GM12878 (cell line): ENCODE data around the gene NR6A1. TPM values are rescaled to one million over a fixed set of nuclear protein-coding genes. Genes with fewer than 3 reads are reported as not detected.

Source experiments
- ATAC-seq: fragments of 200-7000 bp; cut with Tn5 transposase; 3 replicates; pipeline ENCODE4 v1.9.1; 2020; ENCODE audit warnings: mild to moderate bottlenecking, moderate library complexity
- BruUV-seq: library from RNA; stranded (reverse); fragments of 400-500 nt; replicated peaks from 2 replicates; lab custom pipeline; 2021; lab: Mats Ljungman, UMichigan
- CTCF ChIA-PET: fragments of 300-600 bp; sonication (Branson Sonifier 250); formaldehyde crosslinking; extraction: SDS; loops from one replicate; lab custom pipeline; 2021; ENCODE audit warnings: inconsistent platforms; lab: Yijun Ruan, JAX
- POLR2A ChIA-PET: fragments of 350-600 bp; formaldehyde crosslinking; extraction: SDS; loops from one replicate; lab custom pipeline; 2021; ENCODE audit warnings: inconsistent platforms; lab: Charles Lee
- RAD21 ChIA-PET: fragments of 300-600 bp; sonication (Branson Sonifier 250); formaldehyde crosslinking; loops from one replicate; lab custom pipeline; 2023; ENCODE audit warnings: antibody characterized with exemption; ENCODE audit not compliant: unreplicated experiment; lab: Charles Lee
- SMC1A ChIA-PET: fragments of 300-600 bp; sonication (Branson Sonifier 250); formaldehyde crosslinking; loops from one replicate; lab custom pipeline; 2023; ENCODE audit not compliant: unreplicated experiment, uncharacterized antibody; lab: Charles Lee
- DNase-seq: peaks from one replicate; pipeline ENCODE4 v3.0.0-alpha.2; 2011; ENCODE audit warnings: low read depth, low spot score
- FAIRE-seq: peaks from 3 replicates; lab custom pipeline; 2011; peaks lifted over from hg19 to GRCh38; lab: Jason Lieb, UNC
- H2AFZ ChIP-seq: 2 replicates; pipeline ENCODE4 v1.6.0; 2011; ENCODE audit warnings: low read depth, low read length, control low read depth; ENCODE audit not compliant: control insufficient read depth
- H3K27ac ChIP-seq: 2 replicates; pipeline ENCODE4 v1.5.1; 2011; ENCODE audit warnings: control low read depth; ENCODE audit not compliant: control insufficient read depth, insufficient read depth
- H3K27me3 ChIP-seq, 2 experiments: replicated peaks in 1 of 2; 2 replicates each; pipeline versions ENCODE4 v1.6.0 to v1.6.1; 2011; ENCODE audit warnings: low read length in 1 of 2; ENCODE audit not compliant: control insufficient read depth in 2 of 2, insufficient read depth in 2 of 2
- H3K36me3 ChIP-seq, 2 experiments: 2 replicates each; pipeline ENCODE4 v1.5.1; 2011; ENCODE audit warnings: low read length in 1 of 2; ENCODE audit not compliant: control insufficient read depth in 2 of 2, insufficient read depth in 2 of 2
- H3K4me1 ChIP-seq: 2 replicates; pipeline ENCODE4 v1.6.1; 2011; ENCODE audit warnings: mild to moderate bottlenecking, low read length, moderate library complexity, mixed read lengths; ENCODE audit not compliant: control insufficient read depth, insufficient read depth
- H3K4me2 ChIP-seq: 2 replicates; pipeline ENCODE4 v1.6.0; 2011; ENCODE audit warnings: control low read depth; ENCODE audit not compliant: control insufficient read depth, insufficient read depth
- H3K4me3 ChIP-seq: fragments of 200-600 bp; sonication (generic); 2 replicates; pipeline ENCODE4 v1.5.1; 2016
- H3K79me2 ChIP-seq: 2 replicates; pipeline ENCODE4 v1.6.0; 2011; ENCODE audit warnings: low read length; ENCODE audit not compliant: control insufficient read depth, insufficient read depth
- H3K9ac ChIP-seq: 2 replicates; pipeline ENCODE4 v1.8.0; 2011; ENCODE audit warnings: low read length, control low read depth, mixed read lengths; ENCODE audit not compliant: control insufficient read depth, insufficient read depth
- H3K9me3 ChIP-seq: replicated peaks from 3 replicates; pipeline ENCODE4 v1.5.1; 2011; ENCODE audit warnings: mild to moderate bottlenecking, low read length; ENCODE audit not compliant: control insufficient read depth, insufficient read depth
- H4K20me1 ChIP-seq: 2 replicates; pipeline ENCODE4 v1.6.0; 2011; ENCODE audit not compliant: control insufficient read depth, insufficient read depth
- ATF2 ChIP-seq: IDR thresholded peaks from 2 replicates; pipeline ENCODE4 v1.6.1; 2012; ENCODE audit warnings: low read length, inconsistent platforms
- HDGF ChIP-seq: fragments of 450-650 bp; IDR thresholded peaks from 2 replicates; pipeline ENCODE4 v1.6.1; 2016; ENCODE audit warnings: antibody characterized with exemption
- KLF5 ChIP-seq: fragments of 450-650 bp; IDR thresholded peaks from 2 replicates; pipeline ENCODE4 v1.6.1; 2014; ENCODE audit warnings: mild to moderate bottlenecking; ENCODE audit not compliant: partially characterized antibody
- NFXL1 ChIP-seq: fragments of 450-650 bp; IDR thresholded peaks from 2 replicates; pipeline ENCODE4 v1.6.1; 2017; ENCODE audit warnings: antibody characterized with exemption, mild to moderate bottlenecking, borderline replicate concordance
- NR2C2 ChIP-seq: IDR thresholded peaks from 2 replicates; pipeline ENCODE4 v1.6.1; 2011; ENCODE audit warnings: borderline replicate concordance, low read depth; ENCODE audit not compliant: control insufficient read depth, insufficient read length
- NRF1 ChIP-seq: conservative IDR thresholded peaks from 2 replicates; pipeline ENCODE4 v1.6.1; 2011; ENCODE audit warnings: mild to moderate bottlenecking, low read depth, low read length, improper control_type of control experiment
- PML ChIP-seq: IDR thresholded peaks from 2 replicates; pipeline ENCODE4 v1.6.1; 2012; ENCODE audit warnings: low read length, inconsistent platforms
- SPI1 ChIP-seq: IDR thresholded peaks from 2 replicates; pipeline ENCODE4 v1.6.1; 2011; ENCODE audit warnings: low read depth, mild to moderate bottlenecking, low read length, moderate library complexity, borderline replicate concordance; ENCODE audit not compliant: insufficient read depth
- TBL1XR1 ChIP-seq: IDR thresholded peaks from 2 replicates; pipeline ENCODE4 v1.6.1; 2012; ENCODE audit warnings: low read depth, low read length, improper control_type of control experiment
- WGBS: methylation state at CpG from one replicate; pipeline ENCODE4 v1.1.6; 2016; ENCODE audit warnings: low lambda C conversion rate; ENCODE audit not compliant: insufficient replicate concordance, insufficient coverage; ENCODE audit errors: missing lambda C conversion rate; 5-methylcytosine and 5-hydroxymethylcytosine counted together
- in situ Hi-C: fragments of 300-500 bp; cut with MboI; formaldehyde crosslinking; loops from 9 replicates; pipeline ENCODE4 v1.14.3; 2018; ENCODE audit warnings: mixed read lengths
- intact Hi-C: fragments of 100-400 bp; cut with micrococcal nuclease; formaldehyde crosslinking; loops from one replicate; pipeline ENCODE4 v1.14.2; 2022; ENCODE audit not compliant: unreplicated experiment
- polyA plus RNA-seq, 11 experiments: library from polyadenylated mRNA; depleted of rRNA in 4 of 11; unstranded in 6 of 11; stranded (reverse) in 5 of 11; fragments of >200 nt; fragmentation: Nextera tagmentation in 4 of 11; fragmentation: Illumina TruSeq in 1 of 11; extraction: Ambion mirVana in 4 of 11; extraction: Trizol in 1 of 11; gene quantifications; 1 replicate in 1 of 11; 2 replicates in 10 of 11; pipeline versions ENCODE4 v1.2.1 to v1.2.3, GENCODE V29; 2011 to 2016; ENCODE audit warnings: inconsistent platforms in 2 of 11, missing spikeins in 2 of 11, low read depth in 1 of 11
- total RNA-seq, 4 experiments: library from RNA; depleted of rRNA in 3 of 4; stranded (reverse); fragments of >200 nt in 3 of 4; fragmentation: Illumina TruSeq in 1 of 4; extraction: Trizol in 1 of 4; gene quantifications; 2 replicates each; pipeline versions ENCODE4 v1.2.1 to v1.2.3, GENCODE V29; 2013 to 2021
- TF ChIP-seq, protein P1 (sequence below): fragments of 150-350 bp; IDR thresholded peaks from 2 replicates; pipeline ENCODE4 v1.6.1; 2016; ENCODE audit warnings: low read depth, low read length

Gene NR6A1
- total and polyA plus RNA-seq, 10 of the 15 experiments (the other 5 are each of a cell fraction or from before 2014, with no cell fraction given): 1.2 to 9.2 (median 4.6) TPM

GRCh38 chr9:124485201-124485600 lies 285.9 kb downstream of the NR6A1 start:
- ChIA-PET SMC1A (no interaction called here), CTCF (no interaction called here), POLR2A (no interaction called here), RAD21 (interaction anchor here (0.7 kb wide), 1 partner anchor 113 kb away, joined by 4 read pairs; no protein-coding TSS in a partner anchor)
- in situ Hi-C loops: no loop called here
- no peaks in the 10 kb centered on the region for H3K4me1 ChIP-seq
- 47% methylated on average over 11 of the region's 13 CpGs for WGBS
- H3K36me3 ChIP-seq: no peaks in the 10 kb centered on the region
- ATAC-seq: no peak
- DNase-seq: no peak
- no peaks in the 10 kb centered on the region for H4K20me1 ChIP-seq
- H3K4me3 ChIP-seq: no peak overlapping the region
- no peak overlapping the region for H3K9ac ChIP-seq
- no peak overlapping the region for H2AFZ ChIP-seq
- no TSS peak for BruUV-seq
- H3K79me2 ChIP-seq: no peaks in the 10 kb centered on the region
- TF ChIP-seq, protein P1, sequence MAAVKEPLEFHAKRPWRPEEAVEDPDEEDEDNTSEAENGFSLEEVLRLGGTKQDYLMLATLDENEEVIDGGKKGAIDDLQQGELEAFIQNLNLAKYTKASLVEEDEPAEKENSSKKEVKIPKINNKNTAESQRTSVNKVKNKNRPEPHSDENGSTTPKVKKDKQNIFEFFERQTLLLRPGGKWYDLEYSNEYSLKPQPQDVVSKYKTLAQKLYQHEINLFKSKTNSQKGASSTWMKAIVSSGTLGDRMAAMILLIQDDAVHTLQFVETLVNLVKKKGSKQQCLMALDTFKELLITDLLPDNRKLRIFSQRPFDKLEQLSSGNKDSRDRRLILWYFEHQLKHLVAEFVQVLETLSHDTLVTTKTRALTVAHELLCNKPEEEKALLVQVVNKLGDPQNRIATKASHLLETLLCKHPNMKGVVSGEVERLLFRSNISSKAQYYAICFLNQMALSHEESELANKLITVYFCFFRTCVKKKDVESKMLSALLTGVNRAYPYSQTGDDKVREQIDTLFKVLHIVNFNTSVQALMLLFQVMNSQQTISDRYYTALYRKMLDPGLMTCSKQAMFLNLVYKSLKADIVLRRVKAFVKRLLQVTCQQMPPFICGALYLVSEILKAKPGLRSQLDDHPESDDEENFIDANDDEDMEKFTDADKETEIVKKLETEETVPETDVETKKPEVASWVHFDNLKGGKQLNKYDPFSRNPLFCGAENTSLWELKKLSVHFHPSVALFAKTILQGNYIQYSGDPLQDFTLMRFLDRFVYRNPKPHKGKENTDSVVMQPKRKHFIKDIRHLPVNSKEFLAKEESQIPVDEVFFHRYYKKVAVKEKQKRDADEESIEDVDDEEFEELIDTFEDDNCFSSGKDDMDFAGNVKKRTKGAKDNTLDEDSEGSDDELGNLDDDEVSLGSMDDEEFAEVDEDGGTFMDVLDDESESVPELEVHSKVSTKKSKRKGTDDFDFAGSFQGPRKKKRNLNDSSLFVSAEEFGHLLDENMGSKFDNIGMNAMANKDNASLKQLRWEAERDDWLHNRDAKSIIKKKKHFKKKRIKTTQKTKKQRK: no peak
- TF ChIP-seq ATF2 (no peak), NFXL1 (no peak), HDGF (no peak), NR2C2 (no peak), NRF1 (no peak), KLF5 (no peak), PML (no peak), TBL1XR1 (no peak), SPI1 (no peak)
- intact Hi-C loops: no loop called here
- H3K4me2 ChIP-seq: no peak overlapping the region
- FAIRE-seq: no peak
- no peaks in the 10 kb centered on the region for H3K9me3 ChIP-seq
- H3K27ac ChIP-seq: no peak overlapping the region
- H3K27me3 ChIP-seq: peaks cover 2% of the 10 kb centered on the region in 2 experiments; a peak in 2 of 4 replicates
